Esophagus squamous epithelium (tissue), 4 donors: ENCODE measurements around the gene TMEM163.
"Not testable (repeated sequence)": the region's sequence is repeated elsewhere in the genome, so short reads cannot be mapped to it uniquely, and the experiment has no call there.

ENCODE experiments used
- POLR2A ChIP-seq, 4 donors: fragments of 450-650 bp; IDR thresholded peaks; one replicate each; pipeline ENCODE4 v1.6.1; 2017; ENCODE audit warnings: antibody characterized with exemption in 4 of 4, mild to moderate bottlenecking in 4 of 4, moderate library complexity in 3 of 4
- TF ChIP-seq, protein P1 (sequence below), 6 experiments: fragments of 450-650 bp in 4 of 6; fragments of 200-600 bp in 2 of 6; sonication (generic) in 2 of 6; IDR thresholded peaks; one replicate each; pipeline ENCODE4 v1.5.1; 2016 to 2019; ENCODE audit warnings: antibody characterized with exemption in 6 of 6, mild to moderate bottlenecking in 4 of 6, moderate library complexity in 4 of 6

DNA sequence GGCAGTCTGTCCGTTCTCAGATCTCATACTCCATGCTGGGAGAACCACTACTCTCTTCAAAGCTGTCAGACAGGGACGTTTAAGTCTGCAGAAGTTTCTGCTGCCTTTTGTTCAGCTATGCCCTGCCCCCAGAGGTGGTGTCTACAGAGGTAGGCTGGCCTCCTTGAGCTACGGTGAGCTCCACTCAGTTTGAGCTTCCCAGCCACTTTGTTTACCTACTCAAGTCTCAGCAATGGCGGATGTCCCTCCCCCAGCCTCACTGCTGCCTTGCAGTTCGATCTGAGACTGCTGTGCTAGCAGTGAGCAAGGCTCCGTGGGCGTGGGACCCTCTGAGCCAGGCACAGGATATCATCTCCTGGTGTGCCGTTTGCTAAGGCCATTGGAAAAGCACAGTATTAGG is 33.2 kb upstream of the TMEM163 start:
- TF ChIP-seq, protein P1, sequence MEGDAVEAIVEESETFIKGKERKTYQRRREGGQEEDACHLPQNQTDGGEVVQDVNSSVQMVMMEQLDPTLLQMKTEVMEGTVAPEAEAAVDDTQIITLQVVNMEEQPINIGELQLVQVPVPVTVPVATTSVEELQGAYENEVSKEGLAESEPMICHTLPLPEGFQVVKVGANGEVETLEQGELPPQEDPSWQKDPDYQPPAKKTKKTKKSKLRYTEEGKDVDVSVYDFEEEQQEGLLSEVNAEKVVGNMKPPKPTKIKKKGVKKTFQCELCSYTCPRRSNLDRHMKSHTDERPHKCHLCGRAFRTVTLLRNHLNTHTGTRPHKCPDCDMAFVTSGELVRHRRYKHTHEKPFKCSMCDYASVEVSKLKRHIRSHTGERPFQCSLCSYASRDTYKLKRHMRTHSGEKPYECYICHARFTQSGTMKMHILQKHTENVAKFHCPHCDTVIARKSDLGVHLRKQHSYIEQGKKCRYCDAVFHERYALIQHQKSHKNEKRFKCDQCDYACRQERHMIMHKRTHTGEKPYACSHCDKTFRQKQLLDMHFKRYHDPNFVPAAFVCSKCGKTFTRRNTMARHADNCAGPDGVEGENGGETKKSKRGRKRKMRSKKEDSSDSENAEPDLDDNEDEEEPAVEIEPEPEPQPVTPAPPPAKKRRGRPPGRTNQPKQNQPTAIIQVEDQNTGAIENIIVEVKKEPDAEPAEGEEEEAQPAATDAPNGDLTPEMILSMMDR (IDR thresholded peaks at IDR 0.05), result not testable (repeated sequence)
- TF ChIP-seq POLR2A (IDR thresholded peaks at IDR 0.05), result not testable (repeated sequence)
